Measurements from ENCODE around the gene LMTK2. TPM values are rescaled to one million over a fixed set of nuclear protein-coding genes. Genes with fewer than 3 reads are reported as not detected.
A peak's percentile ranks its signal among the peaks of the same experiment; 100 is the strongest.

Gene LMTK2
- total RNA-seq, 1 donor from 2014 or later = 20.6 TPM

- peaks cover 6% of the 10 kb centered on the region for H3K9me3 Mint-ChIP-seq (ENCODE audit: unreplicated experiment)
- TF ChIP-seq CTCF (IDR thresholded peaks at IDR 0.05; ENCODE audit: partially characterized antibody, unreplicated experiment) = no peak
Measured at GRCh38 chr7:98100088-98100487, 6.6 kb upstream of the LMTK2 start.

GRCh38 chr7:98102170-98102569, 4.5 kb upstream of the LMTK2 start:
- no peak overlapping the region for H3K4me3 Mint-ChIP-seq (ENCODE audit: unreplicated experiment)
- H3K27me3 Mint-ChIP-seq (ENCODE audit: unreplicated experiment) = no peaks in the 10 kb centered on the region
- peaks cover 5% of the 10 kb centered on the region for H3K36me3 Mint-ChIP-seq (ENCODE audit: unreplicated experiment)
- H3K4me1 Mint-ChIP-seq (ENCODE audit: low read depth, unreplicated experiment) = no peaks in the 10 kb centered on the region
- no peak overlapping the region for H3K27ac Mint-ChIP-seq (ENCODE audit: unreplicated experiment)
- peaks cover 3% of the 10 kb centered on the region for H3K9me3 Mint-ChIP-seq (ENCODE audit: unreplicated experiment)
- TF ChIP-seq CTCF (IDR thresholded peaks at IDR 0.05; ENCODE audit: partially characterized antibody, unreplicated experiment) = no peak
- no peak for DNase-seq

More at GRCh38 chr7:98100088-98100487, 6.6 kb upstream of the LMTK2 start:
- H3K36me3 Mint-ChIP-seq (ENCODE audit: unreplicated experiment) = peaks cover 5% of the 10 kb centered on the region
- H3K4me1 Mint-ChIP-seq (ENCODE audit: low read depth, unreplicated experiment) = no peaks in the 10 kb centered on the region
- H3K4me3 Mint-ChIP-seq (ENCODE audit: unreplicated experiment) = no peak overlapping the region
- H3K27me3 Mint-ChIP-seq (ENCODE audit: unreplicated experiment) = no peaks in the 10 kb centered on the region
- H3K27ac Mint-ChIP-seq (ENCODE audit: unreplicated experiment) = no peak overlapping the region
- DNase-seq = no peak

- no peaks in the 10 kb centered on the region for H3K36me3 Mint-ChIP-seq (ENCODE audit: unreplicated experiment)
- peak overlapping the region; percentile 70 for H3K27ac Mint-ChIP-seq (ENCODE audit: unreplicated experiment)
- peaks cover 3% of the 10 kb centered on the region for H3K9me3 Mint-ChIP-seq (ENCODE audit: unreplicated experiment)
- H3K27me3 Mint-ChIP-seq (ENCODE audit: unreplicated experiment) = peaks cover 2% of the 10 kb centered on the region
- no peak for TF ChIP-seq CTCF (IDR thresholded peaks at IDR 0.05; ENCODE audit: partially characterized antibody, unreplicated experiment)
- H3K4me1 Mint-ChIP-seq (ENCODE audit: low read depth, unreplicated experiment) = peaks cover 9% of the 10 kb centered on the region
- no peak for DNase-seq
- peak overlapping the region; percentile 90 for H3K4me3 Mint-ChIP-seq (ENCODE audit: unreplicated experiment)
Measured at GRCh38 chr7:98105942-98106544, 619 bp upstream of the LMTK2 start.

GRCh38 chr7:98107313-98107721, 655 bp downstream of the LMTK2 start:
- H3K27ac Mint-ChIP-seq (ENCODE audit: unreplicated experiment) = peak overlapping the region; percentile 12
- peak; percentile 27 for DNase-seq
- peaks cover 2% of the 10 kb centered on the region for H3K27me3 Mint-ChIP-seq (ENCODE audit: unreplicated experiment)
- peaks cover 9% of the 10 kb centered on the region for H3K4me1 Mint-ChIP-seq (ENCODE audit: low read depth, unreplicated experiment)
- H3K36me3 Mint-ChIP-seq (ENCODE audit: unreplicated experiment) = no peaks in the 10 kb centered on the region
- H3K4me3 Mint-ChIP-seq (ENCODE audit: unreplicated experiment) = peak overlapping the region; percentile 92
- no peak for TF ChIP-seq CTCF (IDR thresholded peaks at IDR 0.05; ENCODE audit: partially characterized antibody, unreplicated experiment)
- peaks cover 3% of the 10 kb centered on the region for H3K9me3 Mint-ChIP-seq (ENCODE audit: unreplicated experiment)

GRCh38 chr7:98110249-98111022, 3.8 kb downstream of the LMTK2 start:
- no peak overlapping the region for H3K4me3 Mint-ChIP-seq (ENCODE audit: unreplicated experiment)
- peaks cover 13% of the 10 kb centered on the region for H3K4me1 Mint-ChIP-seq (ENCODE audit: low read depth, unreplicated experiment)
- no peak for TF ChIP-seq CTCF (IDR thresholded peaks at IDR 0.05; ENCODE audit: partially characterized antibody, unreplicated experiment)
- no peaks in the 10 kb centered on the region for H3K36me3 Mint-ChIP-seq (ENCODE audit: unreplicated experiment)
- H3K9me3 Mint-ChIP-seq (ENCODE audit: unreplicated experiment) = peaks cover 3% of the 10 kb centered on the region
- no peak overlapping the region for H3K27ac Mint-ChIP-seq (ENCODE audit: unreplicated experiment)
- H3K27me3 Mint-ChIP-seq (ENCODE audit: unreplicated experiment) = peaks cover 2% of the 10 kb centered on the region
- DNase-seq = no peak

Data from glutamatergic neuron (in vitro differentiated cells).